ENCODE data around the gene IKZF3.

The IKZF3 gene

GRCh38 chr17:39737206-39737759, 126.8 kb downstream of the IKZF3 start:
- no peak overlapping the region for H3K4me3 ChIP-seq
- H3K9me3 ChIP-seq (ENCODE audit: low read depth, low read length), result no peaks in the 10 kb centered on the region
- no peak for DNase-seq (ENCODE audit: low read depth, low spot score)
- H3K36me3 ChIP-seq (ENCODE audit: insufficient read depth, low read length), result no peaks in the 10 kb centered on the region
- TF ChIP-seq FOXP2 (optimal IDR thresholded peaks at IDR 0.05; ENCODE audit: control extremely low read depth, extremely low read length, insufficient read depth) (no peak), EZH2 (IDR thresholded peaks at IDR 0.05) (no peak), POLR2AphosphoS5 (IDR thresholded peaks at IDR 0.05; ENCODE audit: borderline replicate concordance, low read depth, low read length) (no peak)
- no peak overlapping the region for H3K27ac ChIP-seq
- H3K9ac ChIP-seq (ENCODE audit: insufficient read length), result no peak overlapping the region

- no peak overlapping the region for H3K9ac ChIP-seq (ENCODE audit: insufficient read length)
- H3K4me3 ChIP-seq, result no peak overlapping the region
- no peak for DNase-seq (ENCODE audit: low read depth, low spot score)
- TF ChIP-seq POLR2AphosphoS5 (IDR thresholded peaks at IDR 0.05; ENCODE audit: borderline replicate concordance, low read depth, low read length) (no peak), EZH2 (IDR thresholded peaks at IDR 0.05) (no peak), FOXP2 (optimal IDR thresholded peaks at IDR 0.05; ENCODE audit: control extremely low read depth, extremely low read length, insufficient read depth) (no peak)
- no peak overlapping the region for H3K27ac ChIP-seq
- no peaks in the 10 kb centered on the region for H3K36me3 ChIP-seq (ENCODE audit: insufficient read depth, low read length)
- H3K9me3 ChIP-seq (ENCODE audit: low read depth, low read length), result no peaks in the 10 kb centered on the region
These were observed 127.6 kb downstream of the IKZF3 start for GRCh38 chr17:39736319-39737165.

DNA sequence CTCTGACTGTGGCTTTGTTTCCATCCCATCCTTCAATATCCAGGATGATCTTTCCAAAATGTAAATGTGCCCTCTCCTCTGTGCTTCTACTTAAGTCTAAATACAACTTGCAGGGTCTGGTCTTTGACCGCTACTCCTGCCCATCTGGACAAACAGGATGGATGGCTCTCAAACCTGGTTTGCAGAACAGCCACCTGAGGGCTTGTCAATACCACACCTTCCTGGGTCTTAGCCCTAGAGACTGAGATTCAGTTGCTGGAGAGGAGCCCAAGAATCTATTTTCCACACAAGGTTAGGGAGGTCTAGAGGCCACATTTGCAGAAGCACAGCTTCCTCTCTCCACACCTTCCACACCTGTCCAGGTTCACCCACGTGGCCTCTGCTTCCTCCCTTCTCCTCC, 128.2 kb downstream of the IKZF3 start:
- H3K4me3 ChIP-seq, result no peak overlapping the region
- H3K27ac ChIP-seq, result no peak overlapping the region
- no peaks in the 10 kb centered on the region for H3K9me3 ChIP-seq (ENCODE audit: low read depth, low read length)
- DNase-seq (ENCODE audit: low read depth, low spot score), result no peak
- no peaks in the 10 kb centered on the region for H3K36me3 ChIP-seq (ENCODE audit: insufficient read depth, low read length)
- H3K9ac ChIP-seq (ENCODE audit: insufficient read length), result no peak overlapping the region
- no peak for TF ChIP-seq EZH2 (IDR thresholded peaks at IDR 0.05)
- TF ChIP-seq FOXP2 (optimal IDR thresholded peaks at IDR 0.05; ENCODE audit: control extremely low read depth, extremely low read length, insufficient read depth), result no peak
- TF ChIP-seq POLR2AphosphoS5 (IDR thresholded peaks at IDR 0.05; ENCODE audit: borderline replicate concordance, low read depth, low read length), result no peak

GRCh38 chr17:39732586-39732985, 131.5 kb downstream of the IKZF3 start:
- no peak overlapping the region for H3K4me3 ChIP-seq
- H3K36me3 ChIP-seq (ENCODE audit: insufficient read depth, low read length), result no peaks in the 10 kb centered on the region; the same call in 1 of the 2 replicates
- H3K9me3 ChIP-seq (ENCODE audit: low read depth, low read length), result no peaks in the 10 kb centered on the region
- H3K27ac ChIP-seq, result no peak overlapping the region
- DNase-seq (ENCODE audit: low read depth, low spot score), result no peak
- no peak overlapping the region for H3K9ac ChIP-seq (ENCODE audit: insufficient read length)
- TF ChIP-seq FOXP2 (optimal IDR thresholded peaks at IDR 0.05; ENCODE audit: control extremely low read depth, extremely low read length, insufficient read depth) (no peak), POLR2AphosphoS5 (IDR thresholded peaks at IDR 0.05; ENCODE audit: borderline replicate concordance, low read depth, low read length) (no peak), EZH2 (IDR thresholded peaks at IDR 0.05) (no peak)

DNA sequence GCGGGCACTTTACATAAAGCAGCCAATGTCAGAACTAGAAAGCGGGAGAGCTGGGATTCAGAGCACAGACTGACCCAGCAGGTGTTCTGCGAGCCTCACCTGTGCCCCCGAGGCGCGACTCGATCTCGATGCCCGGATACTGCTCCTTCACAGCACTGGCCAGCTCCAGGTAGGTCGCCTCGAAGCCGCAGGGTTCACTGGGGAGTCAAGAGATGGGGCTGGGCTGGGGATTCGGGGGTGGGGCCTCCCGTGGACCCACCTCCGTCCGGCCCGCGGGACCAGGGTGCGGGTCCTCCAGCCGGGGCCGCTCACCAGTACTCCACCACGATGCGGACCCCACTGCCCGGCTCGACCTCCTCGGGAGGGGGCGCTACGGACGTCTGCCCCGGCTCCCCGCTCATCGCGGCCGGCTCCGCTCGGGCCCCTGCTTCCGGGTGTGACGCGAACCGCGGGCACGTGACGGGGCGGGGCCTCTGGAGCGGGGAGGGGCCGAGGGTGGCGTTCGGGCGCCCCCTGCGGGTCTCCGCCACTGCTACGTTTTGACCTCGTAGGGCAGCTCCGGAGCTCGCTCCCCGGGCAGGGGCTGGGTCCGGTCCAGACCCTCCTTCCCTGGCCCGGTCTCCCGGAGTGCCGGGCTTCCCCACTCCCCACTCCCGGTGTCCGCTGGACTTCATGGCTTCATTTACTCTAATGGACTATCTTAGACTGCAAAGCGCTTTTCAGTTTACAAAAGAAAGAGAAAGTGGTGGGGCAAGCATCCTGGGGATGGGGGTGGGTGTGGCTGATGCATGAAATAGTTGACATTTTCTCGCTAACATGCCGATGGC, 133.8 kb downstream of the IKZF3 start, which contains the start of gene MIEN1:
Gene MIEN1, minus strand, starts transcription at position 438 of the 827 bp plus-strand sequence. Its CDS starts 37 bp downstream, at position 401.
- TF ChIP-seq POLR2AphosphoS5 (IDR thresholded peaks at IDR 0.05; ENCODE audit: borderline replicate concordance, low read depth, low read length) (peak; percentile 74; the same call in 1 of the 2 replicates), FOXP2 (optimal IDR thresholded peaks at IDR 0.05; ENCODE audit: control extremely low read depth, extremely low read length, insufficient read depth) (no peak), EZH2 (IDR thresholded peaks at IDR 0.05) (no peak)
- peak within 1 kb of the TSS; percentile 76 for H3K9ac ChIP-seq (ENCODE audit: insufficient read length)
- DNase-seq (ENCODE audit: low read depth, low spot score), result no peak
- H3K27ac ChIP-seq, result no peak within 1 kb of the TSS
- H3K4me3 ChIP-seq, result peak within 1 kb of the TSS; percentile 88
- no peaks in the 10 kb centered on the region; the same call in 1 of the 2 replicates for H3K36me3 ChIP-seq (ENCODE audit: insufficient read depth, low read length)
- H3K9me3 ChIP-seq (ENCODE audit: low read depth, low read length), result no peaks in the 10 kb centered on the region

GRCh38 chr17:39729280-39729851, 134.7 kb downstream of the IKZF3 start:
- Histone ChIP-seq H3K9me3 (ENCODE audit: low read depth, low read length) (no peaks in the 10 kb centered on the region), H3K36me3 (ENCODE audit: insufficient read depth, low read length) (no peaks in the 10 kb centered on the region; the same call in 1 of the 2 replicates), H3K4me3 (peak overlapping the region; percentile 88), H3K9ac (ENCODE audit: insufficient read length) (peak overlapping the region; percentile 76), H3K27ac (no peak overlapping the region)
- TF ChIP-seq FOXP2 (optimal IDR thresholded peaks at IDR 0.05; ENCODE audit: control extremely low read depth, extremely low read length, insufficient read depth) (no peak), EZH2 (IDR thresholded peaks at IDR 0.05) (no peak), POLR2AphosphoS5 (IDR thresholded peaks at IDR 0.05; ENCODE audit: borderline replicate concordance, low read depth, low read length) (no peak)
- DNase-seq (ENCODE audit: low read depth, low spot score), result no peak

DNA sequence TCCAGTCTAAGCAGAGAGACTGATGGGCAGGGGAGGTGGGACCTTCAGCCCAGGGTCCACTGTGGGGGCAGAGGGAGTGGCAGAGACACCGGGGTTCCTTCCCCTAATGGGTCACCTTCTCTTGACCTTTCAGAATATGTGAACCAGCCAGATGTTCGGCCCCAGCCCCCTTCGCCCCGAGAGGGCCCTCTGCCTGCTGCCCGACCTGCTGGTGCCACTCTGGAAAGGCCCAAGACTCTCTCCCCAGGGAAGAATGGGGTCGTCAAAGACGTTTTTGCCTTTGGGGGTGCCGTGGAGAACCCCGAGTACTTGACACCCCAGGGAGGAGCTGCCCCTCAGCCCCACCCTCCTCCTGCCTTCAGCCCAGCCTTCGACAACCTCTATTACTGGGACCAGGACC, 136.6 kb downstream of the IKZF3 start:
- no peak overlapping the region for H3K9ac ChIP-seq (ENCODE audit: insufficient read length)
- no peaks in the 10 kb centered on the region for H3K9me3 ChIP-seq (ENCODE audit: low read depth, low read length)
- no peak for DNase-seq (ENCODE audit: low read depth, low spot score)
- no peak overlapping the region for H3K27ac ChIP-seq
- H3K4me3 ChIP-seq, result no peak overlapping the region
- H3K36me3 ChIP-seq (ENCODE audit: insufficient read depth, low read length), result no peaks in the 10 kb centered on the region; the same call in 1 of the 2 replicates
- TF ChIP-seq FOXP2 (optimal IDR thresholded peaks at IDR 0.05; ENCODE audit: control extremely low read depth, extremely low read length, insufficient read depth) (no peak), EZH2 (IDR thresholded peaks at IDR 0.05) (no peak), POLR2AphosphoS5 (IDR thresholded peaks at IDR 0.05; ENCODE audit: borderline replicate concordance, low read depth, low read length) (no peak)

Data from SK-N-MC (cell line).